Ovary (tissue), 9 donors: ENCODE results near the gene LRRC51. TPM values are rescaled to one million over a fixed set of nuclear protein-coding genes. Genes with fewer than 3 reads are reported as not detected.

Experiments
- DNase-seq, 5 donors: peaks; one replicate each; pipeline ENCODE4 v3.0.0-alpha.2; 2019 to 2020
- H3K27ac ChIP-seq, 2 donors: fragments of 200-600 bp; one replicate each; pipeline versions ENCODE4 v1.5.1 to v1.8.0; 2019 to 2022
- H3K27me3 ChIP-seq: fragments of 200-600 bp; one replicate; pipeline ENCODE4 v1.8.0; 2022
- H3K36me3 ChIP-seq: fragments of 200-600 bp; sonication (generic); one replicate; pipeline ENCODE4 v1.5.1; 2019
- H3K4me1 ChIP-seq: one replicate; pipeline ENCODE4 v1.8.1; 2013; ENCODE audit warnings: mild to moderate bottlenecking, moderate library complexity; ENCODE audit not compliant: insufficient read depth
- H3K4me3 ChIP-seq: fragments of 200-600 bp; sonication (generic); one replicate; pipeline ENCODE4 v1.5.1; 2017
- H3K9me3 ChIP-seq, 2 donors: fragments of 200-600 bp in 1 of 2; sonication (generic) in 1 of 2; one replicate each; pipeline versions ENCODE4 v1.5.1 to v1.8.1; 2013 to 2019; ENCODE audit warnings: mild to moderate bottlenecking in 1 of 2, moderate library complexity in 1 of 2
- CTCF ChIP-seq, 3 donors: fragments of 450-650 bp in 2 of 3; fragments of 200-600 bp in 1 of 3; IDR thresholded peaks; one replicate each; pipeline versions ENCODE4 v1.5.1 to v1.8.0; 2016 to 2022; ENCODE audit warnings: antibody characterized with exemption in 3 of 3, mild to moderate bottlenecking in 1 of 3
- EP300 ChIP-seq: sonication (generic); formaldehyde crosslinking; IDR thresholded peaks from one replicate; pipeline ENCODE4 v1.6.1; 2017; ENCODE audit warnings: antibody characterized with exemption
- POLR2A ChIP-seq: fragments of 450-650 bp; IDR thresholded peaks from one replicate; pipeline ENCODE4 v1.6.1; 2017; ENCODE audit warnings: antibody characterized with exemption, mild to moderate bottlenecking, moderate library complexity
- WGBS, 3 donors: extraction: QIAGEN DNeasy Blood & Tissue Kit in 1 of 3; methylation state at CpG; one replicate each; pipeline versions ENCODE4 v1.1.5 to v1.1.7; 2013 to 2017; 5-methylcytosine and 5-hydroxymethylcytosine counted together
- intact Hi-C, 4 donors: fragments of 100-400 bp; cut with DNase I; formaldehyde crosslinking; loops; one replicate each; pipeline versions ENCODE4 v1.11.0 to v1.15.1; 2022 to 2023
- polyA plus RNA-seq, 2 donors: library from polyadenylated mRNA; stranded (reverse); fragments of 200-250 nt in 1 of 2; fragments of 350-450 nt in 1 of 2; fragmentation: Illumina TruSeq in 1 of 2; extraction: RNeasy Lipid Tissue Mini Kit (QIAGEN cat#74804) in 1 of 2; gene quantifications; one replicate each; pipeline ENCODE4 v1.2.3, GENCODE V29; 2013 to 2014
- total RNA-seq, 7 donors: library from RNA; depleted of rRNA in 2 of 7; stranded (reverse); fragments of >200 nt in 2 of 7; fragmentation: NEBNext Ultra II Directional in 3 of 7; extraction: Animal tissue kit (Norgen Biotek cat#: 25700) in 3 of 7; gene quantifications; one replicate each; pipeline versions ENCODE4 v1.1.0 to v1.2.4, GENCODE V29; 2016 to 2023
- donor health status: DM: no; HTN: no; CAD: no; lungs with moderate emphysema.
- donor health status: DM: no; HTN: no; CAD: no.
- donor health status: Bipolar disorder and iron deficiency.
- donor health status: DM: yes; HTN: yes; CAD: no.
- donor health status: DM: no; HTN: no; CAD: no.
- donor health status: DM: yes; HTN: yes; CAD: no.

The LRRC51 gene
- total and polyA plus RNA-seq, 9 donors, result 7.2 to 21.0 (median 9.6) TPM

GRCh38 chr11:72041364-72042063, 39.1 kb upstream of the LRRC51 start:
- Histone ChIP-seq H3K36me3 (no peaks in the 10 kb centered on the region), H3K4me1 (peaks cover 25% of the 10 kb centered on the region), H3K4me3 (peak overlapping the region; percentile 57), H3K27ac (peak overlapping the region; percentile 89 to 99), H3K27me3 (no peaks in the 10 kb centered on the region), H3K9me3 (no peaks in the 10 kb centered on the region)
- WGBS, 3 donors, result 0 to 1% (median 1%) methylated on average over 22 to 23 of the region's 23 CpGs
- DNase-seq, result peak; percentile 71 to 84 (median 78)
- TF ChIP-seq CTCF (IDR thresholded peaks at IDR 0.05) (no peak), POLR2A (peak; percentile 15)
- intact Hi-C loops, result loop anchor here in 1 of 4 donors (5.0 kb wide), 1 partner anchor 36 kb away; no protein-coding TSS in a partner anchor

GRCh38 chr11:72042064-72042745, 38.4 kb upstream of the LRRC51 start:
- Histone ChIP-seq H3K9me3 (no peaks in the 10 kb centered on the region), H3K27ac (peak overlapping the region; percentile 89 to 99), H3K4me1 (peaks cover 19% of the 10 kb centered on the region), H3K27me3 (no peaks in the 10 kb centered on the region), H3K4me3 (peak overlapping the region; percentile 57), H3K36me3 (no peaks in the 10 kb centered on the region)
- WGBS, 3 donors, result 17 to 19% (median 18%) methylated on average over 5 of the region's 5 CpGs
- intact Hi-C loops, result loop anchor here in 1 of 4 donors (5.0 kb wide), 1 partner anchor 35 kb away; no protein-coding TSS in a partner anchor
- DNase-seq, result no peak
- TF ChIP-seq EP300, result no peak
- no peak for TF ChIP-seq POLR2A
- TF ChIP-seq CTCF (IDR thresholded peaks at IDR 0.05), result no peak

DNA sequence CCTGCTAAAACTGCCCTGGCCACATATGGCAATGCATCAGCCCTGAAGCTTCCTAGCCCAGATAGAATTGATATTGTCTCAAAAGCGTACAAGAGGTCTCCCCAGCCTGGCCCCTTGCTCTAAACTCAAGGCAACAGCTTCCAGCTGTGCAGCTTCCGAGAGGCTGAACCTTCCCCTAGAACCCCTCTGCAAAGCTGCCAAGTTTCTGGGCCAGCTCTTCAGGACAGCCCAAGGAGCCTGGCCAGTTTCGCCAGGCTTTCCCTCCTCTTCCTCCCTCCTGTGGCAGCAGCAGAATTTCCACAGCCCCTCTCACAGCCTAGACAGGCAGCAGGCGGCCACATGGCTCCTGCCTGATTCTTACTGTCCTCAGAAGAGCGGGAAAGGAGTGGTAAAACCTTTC, 34.8 kb upstream of the LRRC51 start:
- H3K4me3 ChIP-seq, result no peak overlapping the region
- intact Hi-C loops, result no loop called here
- no peaks in the 10 kb centered on the region for H3K27me3 ChIP-seq
- H3K36me3 ChIP-seq, result no peaks in the 10 kb centered on the region
- H3K4me1 ChIP-seq, result peaks cover 18% of the 10 kb centered on the region
- peak overlapping the region in 1 of 2 donors; percentile 27 for H3K27ac ChIP-seq
- WGBS, 3 donors, result 24 to 54% (median 37%) methylated on average over 5 of the region's 5 CpGs
- H3K9me3 ChIP-seq, result no peaks in the 10 kb centered on the region
- DNase-seq, result peak; percentile 43 to 63 (median 61)
- TF ChIP-seq POLR2A (no peak), CTCF (IDR thresholded peaks at IDR 0.05) (no peak)

GRCh38 chr11:72048766-72049460, 31.7 kb upstream of the LRRC51 start:
- TF ChIP-seq EP300 (no peak), POLR2A (no peak), CTCF (IDR thresholded peaks at IDR 0.05) (no peak)
- peak; percentile 49 to 62 (median 51) for DNase-seq
- H3K9me3 ChIP-seq, result no peaks in the 10 kb centered on the region
- H3K4me1 ChIP-seq, result peaks cover 14% of the 10 kb centered on the region
- no peak overlapping the region for H3K4me3 ChIP-seq
- intact Hi-C loops, result no loop called here
- 78 to 79% (median 78%) methylated on average over 3 of the region's 3 CpGs for WGBS, 3 donors
- peak overlapping the region in 1 of 2 donors; percentile 52 for H3K27ac ChIP-seq
- no peaks in the 10 kb centered on the region for H3K36me3 ChIP-seq
- H3K27me3 ChIP-seq, result no peaks in the 10 kb centered on the region
